ENCODE measurements around the gene RAB7B.

Gene RAB7B

DNA sequence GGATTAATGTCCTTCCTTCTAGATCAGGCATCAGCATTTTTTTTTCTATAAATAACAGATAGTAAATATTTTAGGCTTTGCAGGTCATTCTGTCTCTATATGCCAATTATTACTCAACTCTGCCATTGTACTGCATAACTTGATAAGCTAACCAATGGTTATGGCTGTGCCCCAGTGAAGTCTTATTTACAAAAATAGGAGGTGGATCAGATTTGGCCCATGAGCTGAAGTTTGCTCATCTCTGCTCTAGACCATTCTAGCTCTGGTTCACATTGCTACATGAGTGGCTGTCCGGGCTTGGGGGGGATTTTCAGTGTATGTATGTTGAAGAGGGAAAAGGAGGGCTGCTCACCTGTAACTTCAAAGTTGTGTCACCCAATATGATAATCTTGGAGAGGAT is 10.1 kb downstream of the RAB7B start:
- no peaks in the 10 kb centered on the region for H3K79me2 ChIP-seq (ENCODE audit: low read length)
- no peaks in the 10 kb centered on the region for H3K4me1 ChIP-seq (ENCODE audit: low read length)
- TF ChIP-seq EZH2 (optimal IDR thresholded peaks at IDR 0.05; ENCODE audit: low read depth, low read length): no peak
- TF ChIP-seq, protein P1, sequence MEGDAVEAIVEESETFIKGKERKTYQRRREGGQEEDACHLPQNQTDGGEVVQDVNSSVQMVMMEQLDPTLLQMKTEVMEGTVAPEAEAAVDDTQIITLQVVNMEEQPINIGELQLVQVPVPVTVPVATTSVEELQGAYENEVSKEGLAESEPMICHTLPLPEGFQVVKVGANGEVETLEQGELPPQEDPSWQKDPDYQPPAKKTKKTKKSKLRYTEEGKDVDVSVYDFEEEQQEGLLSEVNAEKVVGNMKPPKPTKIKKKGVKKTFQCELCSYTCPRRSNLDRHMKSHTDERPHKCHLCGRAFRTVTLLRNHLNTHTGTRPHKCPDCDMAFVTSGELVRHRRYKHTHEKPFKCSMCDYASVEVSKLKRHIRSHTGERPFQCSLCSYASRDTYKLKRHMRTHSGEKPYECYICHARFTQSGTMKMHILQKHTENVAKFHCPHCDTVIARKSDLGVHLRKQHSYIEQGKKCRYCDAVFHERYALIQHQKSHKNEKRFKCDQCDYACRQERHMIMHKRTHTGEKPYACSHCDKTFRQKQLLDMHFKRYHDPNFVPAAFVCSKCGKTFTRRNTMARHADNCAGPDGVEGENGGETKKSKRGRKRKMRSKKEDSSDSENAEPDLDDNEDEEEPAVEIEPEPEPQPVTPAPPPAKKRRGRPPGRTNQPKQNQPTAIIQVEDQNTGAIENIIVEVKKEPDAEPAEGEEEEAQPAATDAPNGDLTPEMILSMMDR (IDR thresholded peaks at IDR 0.05; ENCODE audit: low read length): no peak
- TF ChIP-seq EZH2phosphoT487 (IDR thresholded peaks at IDR 0.05; ENCODE audit: low read length): no peak
- no peak overlapping the region for H3K27ac ChIP-seq (ENCODE audit: low read length)
- no peaks in the 10 kb centered on the region for H3K36me3 ChIP-seq (replicated peaks; ENCODE audit: insufficient read depth, low read length)
- H3K4me2 ChIP-seq (ENCODE audit: low read depth, low read length): no peak overlapping the region
- no peak for DNase-seq
- H3K9ac ChIP-seq (ENCODE audit: low read length): no peak overlapping the region
- no peaks in the 10 kb centered on the region for H3K9me3 ChIP-seq (replicated peaks; ENCODE audit: insufficient read depth, low read length)
- H3K27me3 ChIP-seq (replicated peaks; ENCODE audit: insufficient read depth, low read length): no peaks in the 10 kb centered on the region
- no peaks in the 10 kb centered on the region for H3F3A ChIP-seq (ENCODE audit: insufficient read depth, low read length)
- no peak overlapping the region for H2AFZ ChIP-seq (ENCODE audit: low read length)
- no peak overlapping the region for H3K4me3 ChIP-seq (ENCODE audit: low read length)
- no peaks in the 10 kb centered on the region for H4K20me1 ChIP-seq (ENCODE audit: insufficient read depth, low read length)
- no peaks in the 10 kb centered on the region for H3K9me2 ChIP-seq (replicated peaks; ENCODE audit: insufficient read depth, low read length)

DNA sequence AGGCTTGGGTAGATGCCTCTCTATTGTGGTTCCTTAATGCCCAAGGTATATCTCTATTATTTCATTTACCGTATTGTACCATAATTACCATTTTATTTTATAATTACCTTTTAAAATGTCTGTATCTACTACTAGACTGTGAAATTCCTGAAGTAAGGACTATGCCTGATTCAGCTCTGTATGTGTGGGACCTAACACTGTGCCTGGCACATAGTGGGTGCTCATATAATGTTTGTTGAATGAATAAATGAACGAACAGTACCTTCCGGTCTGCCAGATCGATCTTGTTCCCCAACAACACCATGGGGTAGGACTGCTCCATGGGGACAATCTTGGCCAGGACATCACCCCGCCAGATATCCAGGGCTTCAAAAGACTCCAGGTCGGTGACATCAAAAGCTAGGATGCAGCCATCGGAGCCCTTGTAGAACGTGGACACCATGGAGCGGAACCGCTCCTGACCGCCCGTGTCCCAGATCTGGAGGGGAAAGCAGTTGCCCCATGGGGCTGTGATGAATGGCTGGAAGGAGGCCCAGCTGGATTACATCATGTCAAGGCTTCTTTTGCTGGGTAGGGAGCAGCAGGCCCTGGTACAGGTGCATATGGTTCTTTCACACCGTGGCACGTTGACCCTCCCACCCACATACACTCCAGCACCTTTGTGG is 10.8 kb downstream of the RAB7B start:
- Histone ChIP-seq H3F3A (ENCODE audit: insufficient read depth, low read length) (no peaks in the 10 kb centered on the region), H3K4me1 (ENCODE audit: low read length) (no peaks in the 10 kb centered on the region), H3K79me2 (ENCODE audit: low read length) (no peaks in the 10 kb centered on the region), H3K4me2 (ENCODE audit: low read depth, low read length) (no peak overlapping the region), H3K27me3 (replicated peaks; ENCODE audit: insufficient read depth, low read length) (no peaks in the 10 kb centered on the region), H3K4me3 (ENCODE audit: low read length) (no peak overlapping the region), H3K9ac (ENCODE audit: low read length) (no peak overlapping the region), H3K36me3 (replicated peaks; ENCODE audit: insufficient read depth, low read length) (no peaks in the 10 kb centered on the region), H2AFZ (ENCODE audit: low read length) (no peak overlapping the region), H3K9me2 (replicated peaks; ENCODE audit: insufficient read depth, low read length) (no peaks in the 10 kb centered on the region), H3K9me3 (replicated peaks; ENCODE audit: insufficient read depth, low read length) (no peaks in the 10 kb centered on the region), H4K20me1 (ENCODE audit: insufficient read depth, low read length) (no peaks in the 10 kb centered on the region), H3K27ac (ENCODE audit: low read length) (no peak overlapping the region)
- TF ChIP-seq EZH2phosphoT487 (IDR thresholded peaks at IDR 0.05; ENCODE audit: low read length) (no peak), EZH2 (optimal IDR thresholded peaks at IDR 0.05; ENCODE audit: low read depth, low read length) (no peak)
- TF ChIP-seq, protein P1 (IDR thresholded peaks at IDR 0.05; ENCODE audit: low read length): no peak
- DNase-seq: no peak

DNA sequence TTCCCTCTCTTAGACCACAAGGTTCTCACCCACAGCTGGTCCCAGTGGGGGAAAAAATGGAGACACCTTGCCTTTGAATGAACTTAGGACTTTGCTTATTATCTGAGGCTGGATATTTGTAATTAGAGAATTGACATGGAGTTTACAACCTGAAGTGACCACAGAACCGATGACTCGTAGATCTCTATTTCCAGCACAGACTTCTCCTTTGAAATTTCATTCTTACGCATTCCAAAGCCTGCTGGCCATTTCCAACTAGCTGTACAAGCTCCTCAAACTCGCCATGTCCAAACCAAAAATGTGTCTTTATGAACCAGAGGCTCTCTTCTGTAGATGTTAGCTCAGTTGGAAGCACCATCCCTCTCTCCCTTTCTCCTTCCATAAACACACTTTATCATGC is 12.0 kb downstream of the RAB7B start:
- no peaks in the 10 kb centered on the region for H3K4me1 ChIP-seq (ENCODE audit: low read length)
- no peak overlapping the region for H2AFZ ChIP-seq (ENCODE audit: low read length)
- TF ChIP-seq, protein P1 (IDR thresholded peaks at IDR 0.05; ENCODE audit: low read length): no peak
- TF ChIP-seq EZH2 (optimal IDR thresholded peaks at IDR 0.05; ENCODE audit: low read depth, low read length) (no peak), EZH2phosphoT487 (IDR thresholded peaks at IDR 0.05; ENCODE audit: low read length) (no peak)
- no peaks in the 10 kb centered on the region for H3K9me2 ChIP-seq (replicated peaks; ENCODE audit: insufficient read depth, low read length)
- H3F3A ChIP-seq (ENCODE audit: insufficient read depth, low read length): no peaks in the 10 kb centered on the region
- H3K79me2 ChIP-seq (ENCODE audit: low read length): no peaks in the 10 kb centered on the region
- no peaks in the 10 kb centered on the region for H4K20me1 ChIP-seq (ENCODE audit: insufficient read depth, low read length)
- no peaks in the 10 kb centered on the region for H3K9me3 ChIP-seq (replicated peaks; ENCODE audit: insufficient read depth, low read length)
- no peak for DNase-seq
- no peak overlapping the region for H3K4me3 ChIP-seq (ENCODE audit: low read length)
- H3K27me3 ChIP-seq (replicated peaks; ENCODE audit: insufficient read depth, low read length): no peaks in the 10 kb centered on the region
- H3K4me2 ChIP-seq (ENCODE audit: low read depth, low read length): no peak overlapping the region
- no peak overlapping the region for H3K9ac ChIP-seq (ENCODE audit: low read length)
- no peaks in the 10 kb centered on the region for H3K36me3 ChIP-seq (replicated peaks; ENCODE audit: insufficient read depth, low read length)
- no peak overlapping the region for H3K27ac ChIP-seq (ENCODE audit: low read length)

Measured in MM.1S (cell line).